NCI-H345 treated with DMSO at 0.1 percent for 48 hours (cell line): Measurements from ENCODE around the gene KRT82.
"Not testable (repeated sequence)": the region's sequence is repeated elsewhere in the genome, so short reads cannot be mapped to it uniquely, and the experiment has no call there.

Source experiments
- DNase-seq: peaks from one replicate; lab custom pipeline; 2025; ENCODE audit not compliant: unreplicated experiment; lab: John Stamatoyannopoulos, UW

Gene KRT82

GRCh38 chr12:52346593-52346992, 59.5 kb downstream of the KRT82 start:
- DNase-seq, result no peak

GRCh38 chr12:52345041-52345440, 61.1 kb downstream of the KRT82 start:
- DNase-seq, result not testable (repeated sequence)

- no peak for DNase-seq
Measured at GRCh38 chr12:52344111-52344510, 62.0 kb downstream of the KRT82 start.
